Measurements from ENCODE around the gene TANGO2.
A peak's percentile ranks its signal among the peaks of the same experiment; 100 is the strongest.

Gene TANGO2

GRCh38 chr22:19983741-19984140 lies 37.2 kb upstream of the TANGO2 start:
- no peak for DNase-seq (ENCODE audit: low read depth)

- no peak for DNase-seq (ENCODE audit: low read depth)
Observed at GRCh38 chr22:19984201-19984753, 36.6 kb upstream of the TANGO2 start.

- no peak for DNase-seq (ENCODE audit: low read depth)
Observed at GRCh38 chr22:19984851-19985811, 35.8 kb upstream of the TANGO2 start.

- DNase-seq (ENCODE audit: low read depth) = no peak
Observed at GRCh38 chr22:19986011-19986409, 34.9 kb upstream of the TANGO2 start.

GRCh38 chr22:19986410-19987341 lies 34.2 kb upstream of the TANGO2 start:
- DNase-seq (ENCODE audit: low read depth) = peak; percentile 38

- no peak for DNase-seq (ENCODE audit: low read depth)
Observed at GRCh38 chr22:19987394-19988306, 33.3 kb upstream of the TANGO2 start.

GRCh38 chr22:19988331-19988808 lies 32.5 kb upstream of the TANGO2 start:
- DNase-seq (ENCODE audit: low read depth) = no peak

- no peak for DNase-seq (ENCODE audit: low read depth)
Observed at GRCh38 chr22:19988965-19989724, 31.8 kb upstream of the TANGO2 start.

- no peak for DNase-seq (ENCODE audit: low read depth)
Observed at GRCh38 chr22:19989725-19990067, 31.2 kb upstream of the TANGO2 start.

GRCh38 chr22:19990188-19990587 lies 30.7 kb upstream of the TANGO2 start:
- DNase-seq (ENCODE audit: low read depth) = no peak

- DNase-seq (ENCODE audit: low read depth) = no peak
Observed at GRCh38 chr22:19990609-19991394, 30.1 kb upstream of the TANGO2 start.

GRCh38 chr22:19991395-19991644 lies 29.6 kb upstream of the TANGO2 start:
- DNase-seq (ENCODE audit: low read depth) = no peak

- no peak for DNase-seq (ENCODE audit: low read depth)
Observed at GRCh38 chr22:19991645-19992451, 29.1 kb upstream of the TANGO2 start.

GRCh38 chr22:19992481-19992911 lies 28.4 kb upstream of the TANGO2 start:
- no peak for DNase-seq (ENCODE audit: low read depth)

GRCh38 chr22:19992921-19993355 lies 28.0 kb upstream of the TANGO2 start:
- no peak for DNase-seq (ENCODE audit: low read depth)

- no peak for DNase-seq (ENCODE audit: low read depth)
Observed at GRCh38 chr22:19993926-19994325, 27.0 kb upstream of the TANGO2 start.

GRCh38 chr22:19994851-19995610 lies 25.9 kb upstream of the TANGO2 start:
- no peak for DNase-seq (ENCODE audit: low read depth)

- DNase-seq (ENCODE audit: low read depth) = no peak
Observed at GRCh38 chr22:19995611-19996339, 25.1 kb upstream of the TANGO2 start.

Measured in stimulated activated CD8-positive, alpha-beta memory T cell treated with anti-CD3 and anti-CD28 coated beads, Interleukin-4, amount 100 ng/mL, for 24 hours (primary cell).